K562 (cell line): ENCODE results near the gene SLC26A2. TPM values are rescaled to one million over a fixed set of nuclear protein-coding genes. Genes with fewer than 3 reads are reported as not detected.

Source experiments
- CHD2 ChIP-seq: IDR thresholded peaks from 2 replicates; pipeline ENCODE4 v1.6.1; 2011; ENCODE audit warnings: low read depth, low read length
- CXXC5 ChIP-seq: fragments of 250-450 bp; sonication (Bioruptor Pico); IDR thresholded peaks from 2 replicates; pipeline ENCODE4 v1.8.0; 2022; ENCODE audit warnings: inconsistent platforms, mild to moderate bottlenecking, moderate library complexity
- ESRRA ChIP-seq: fragments of 450-650 bp; IDR thresholded peaks from 2 replicates; pipeline ENCODE4 v1.6.1; 2014; ENCODE audit warnings: low read depth, mild to moderate bottlenecking, moderate library complexity, borderline replicate concordance
- GABPB1 ChIP-seq: sonication (generic); formaldehyde crosslinking; IDR thresholded peaks from 2 replicates; pipeline ENCODE4 v1.8.0; 2022; ENCODE audit warnings: mild to moderate bottlenecking, missing genetic modification reagents
- HMG20A ChIP-seq: fragments of 450-650 bp; formaldehyde crosslinking; conservative IDR thresholded peaks from 2 replicates; pipeline ENCODE4 v1.4.0; 2020; ENCODE audit warnings: mild to moderate bottlenecking, mixed read lengths
- MLLT1 ChIP-seq, 2 experiments: fragments of 450-650 bp; IDR thresholded peaks; 2 replicates each; pipeline ENCODE4 v1.6.1; 2016
- MLX ChIP-seq, 2 experiments: fragments of 450-650 bp in 1 of 2; sonication (generic) in 1 of 2; formaldehyde crosslinking; conservative IDR thresholded peaks; 2 replicates each; pipeline versions ENCODE4 v1.4.0 to v1.8.1; 2020 to 2022; ENCODE audit warnings: mild to moderate bottlenecking in 1 of 2, missing genetic modification reagents in 1 of 2
- NBN ChIP-seq: fragments of 450-650 bp; IDR thresholded peaks from 2 replicates; pipeline ENCODE4 v1.6.1; 2016; ENCODE audit warnings: low read depth, mild to moderate bottlenecking
- PHB2 ChIP-seq: fragments of 450-650 bp; IDR thresholded peaks from 2 replicates; pipeline ENCODE4 v1.6.1; 2017; ENCODE audit warnings: low read depth
- SMARCB1 ChIP-seq: IDR thresholded peaks from 2 replicates; pipeline ENCODE4 v1.6.1; 2011; ENCODE audit warnings: improper control_type of control experiment, low read depth; ENCODE audit not compliant: insufficient read length
- TFAM ChIP-seq: fragments of 250-450 bp; sonication (Bioruptor Pico); conservative IDR thresholded peaks from 2 replicates; pipeline ENCODE4 v1.5.0; 2021; ENCODE audit warnings: mild to moderate bottlenecking, moderate library complexity
- THAP7 ChIP-seq: fragments of 250-450 bp; sonication (Bioruptor Pico); IDR thresholded peaks from 2 replicates; pipeline ENCODE4 v1.5.0; 2021
- ZNF217 ChIP-seq: sonication (generic); formaldehyde crosslinking; IDR thresholded peaks from 2 replicates; pipeline ENCODE4 v1.8.0; 2022; ENCODE audit warnings: mild to moderate bottlenecking, missing genetic modification reagents
- ZNF232 ChIP-seq: sonication (generic); formaldehyde crosslinking; IDR thresholded peaks from 2 replicates; pipeline ENCODE4 v1.8.0; 2022; ENCODE audit warnings: mild to moderate bottlenecking, missing genetic modification reagents
- polyA plus RNA-seq, 8 experiments: library from polyadenylated mRNA; depleted of rRNA in 4 of 8; stranded (reverse) in 5 of 8; unstranded in 3 of 8; fragments of >200 nt; fragmentation: Nextera tagmentation in 2 of 8; fragmentation: Illumina TruSeq in 1 of 8; extraction: Ambion mirVana in 2 of 8; extraction: Trizol in 1 of 8; gene quantifications; 2 replicates each; pipeline versions ENCODE4 v1.2.1 to v1.2.3, GENCODE V29; 2011 to 2014; ENCODE audit warnings: inconsistent platforms in 1 of 8, missing spikeins in 1 of 8
- total RNA-seq, 7 experiments: library from RNA; depleted of rRNA in 6 of 7; stranded (reverse); fragments of >200 nt in 6 of 7; fragmentation: Illumina TruSeq in 2 of 7; extraction: Trizol in 2 of 7; gene quantifications; 2 replicates each; pipeline versions ENCODE4 v1.2.1 to v1.2.3, GENCODE V29; 2011 to 2021; ENCODE audit warnings: low replicate concordance in 1 of 7
- TF ChIP-seq, protein P1 (sequence below): sonication (generic); formaldehyde crosslinking; IDR thresholded peaks from 2 replicates; pipeline ENCODE4 v1.5.0; 2020; ENCODE audit warnings: missing genetic modification reagents
- TF ChIP-seq, protein P2 (sequence below): fragments of 150-350 bp; IDR thresholded peaks from 2 replicates; pipeline ENCODE4 v1.6.1; 2014; ENCODE audit warnings: low read depth, mild to moderate bottlenecking, low read length, borderline replicate concordance
- TF ChIP-seq, protein P3 (sequence below): fragments of 250-450 bp; sonication (Bioruptor Pico); IDR thresholded peaks from 2 replicates; pipeline ENCODE4 v1.4.0; 2020; ENCODE audit warnings: mild to moderate bottlenecking, moderate library complexity

SLC26A2 gene
- total and polyA plus RNA-seq, 9 of the 15 experiments (the other 6 are each of a cell fraction or from before 2014, with no cell fraction given): 1.1 to 6.3 (median 3.6) TPM

GRCh38 chr5:150000256-150000989 lies 39.9 kb downstream of the SLC26A2 start, which contains the start of the genes HMGXB3 and TIGD6 (continued):
- TF ChIP-seq, protein P1, sequence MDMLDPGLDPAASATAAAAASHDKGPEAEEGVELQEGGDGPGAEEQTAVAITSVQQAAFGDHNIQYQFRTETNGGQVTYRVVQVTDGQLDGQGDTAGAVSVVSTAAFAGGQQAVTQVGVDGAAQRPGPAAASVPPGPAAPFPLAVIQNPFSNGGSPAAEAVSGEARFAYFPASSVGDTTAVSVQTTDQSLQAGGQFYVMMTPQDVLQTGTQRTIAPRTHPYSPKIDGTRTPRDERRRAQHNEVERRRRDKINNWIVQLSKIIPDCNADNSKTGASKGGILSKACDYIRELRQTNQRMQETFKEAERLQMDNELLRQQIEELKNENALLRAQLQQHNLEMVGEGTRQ: peak; percentile 97
- TF ChIP-seq, protein P2, sequence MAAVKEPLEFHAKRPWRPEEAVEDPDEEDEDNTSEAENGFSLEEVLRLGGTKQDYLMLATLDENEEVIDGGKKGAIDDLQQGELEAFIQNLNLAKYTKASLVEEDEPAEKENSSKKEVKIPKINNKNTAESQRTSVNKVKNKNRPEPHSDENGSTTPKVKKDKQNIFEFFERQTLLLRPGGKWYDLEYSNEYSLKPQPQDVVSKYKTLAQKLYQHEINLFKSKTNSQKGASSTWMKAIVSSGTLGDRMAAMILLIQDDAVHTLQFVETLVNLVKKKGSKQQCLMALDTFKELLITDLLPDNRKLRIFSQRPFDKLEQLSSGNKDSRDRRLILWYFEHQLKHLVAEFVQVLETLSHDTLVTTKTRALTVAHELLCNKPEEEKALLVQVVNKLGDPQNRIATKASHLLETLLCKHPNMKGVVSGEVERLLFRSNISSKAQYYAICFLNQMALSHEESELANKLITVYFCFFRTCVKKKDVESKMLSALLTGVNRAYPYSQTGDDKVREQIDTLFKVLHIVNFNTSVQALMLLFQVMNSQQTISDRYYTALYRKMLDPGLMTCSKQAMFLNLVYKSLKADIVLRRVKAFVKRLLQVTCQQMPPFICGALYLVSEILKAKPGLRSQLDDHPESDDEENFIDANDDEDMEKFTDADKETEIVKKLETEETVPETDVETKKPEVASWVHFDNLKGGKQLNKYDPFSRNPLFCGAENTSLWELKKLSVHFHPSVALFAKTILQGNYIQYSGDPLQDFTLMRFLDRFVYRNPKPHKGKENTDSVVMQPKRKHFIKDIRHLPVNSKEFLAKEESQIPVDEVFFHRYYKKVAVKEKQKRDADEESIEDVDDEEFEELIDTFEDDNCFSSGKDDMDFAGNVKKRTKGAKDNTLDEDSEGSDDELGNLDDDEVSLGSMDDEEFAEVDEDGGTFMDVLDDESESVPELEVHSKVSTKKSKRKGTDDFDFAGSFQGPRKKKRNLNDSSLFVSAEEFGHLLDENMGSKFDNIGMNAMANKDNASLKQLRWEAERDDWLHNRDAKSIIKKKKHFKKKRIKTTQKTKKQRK: no peak
- TF ChIP-seq, protein P3, sequence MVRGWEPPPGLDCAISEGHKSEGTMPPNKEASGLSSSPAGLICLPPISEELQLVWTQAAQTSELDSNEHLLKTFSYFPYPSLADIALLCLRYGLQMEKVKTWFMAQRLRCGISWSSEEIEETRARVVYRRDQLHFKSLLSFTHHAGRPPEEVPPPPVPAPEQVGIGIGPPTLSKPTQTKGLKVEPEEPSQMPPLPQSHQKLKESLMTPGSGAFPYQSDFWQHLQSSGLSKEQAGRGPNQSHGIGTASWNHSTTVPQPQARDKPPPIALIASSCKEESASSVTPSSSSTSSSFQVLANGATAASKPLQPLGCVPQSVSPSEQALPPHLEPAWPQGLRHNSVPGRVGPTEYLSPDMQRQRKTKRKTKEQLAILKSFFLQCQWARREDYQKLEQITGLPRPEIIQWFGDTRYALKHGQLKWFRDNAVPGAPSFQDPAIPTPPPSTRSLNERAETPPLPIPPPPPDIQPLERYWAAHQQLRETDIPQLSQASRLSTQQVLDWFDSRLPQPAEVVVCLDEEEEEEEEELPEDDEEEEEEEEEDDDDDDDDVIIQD: no peak
- no peak for TF ChIP-seq ZNF217 (CRISPR knock-in tag)
- peak; percentile 63; the same call in 1 of the 2 replicates for TF ChIP-seq CHD2
- TF ChIP-seq CXXC5 (CRISPR knock-in tag): peak; percentile 91
- TF ChIP-seq MLX (CRISPR knock-in tag; conservative IDR thresholded peaks at IDR 0.05): no peak
- no peak for TF ChIP-seq HMG20A (CRISPR knock-in tag)
- TF ChIP-seq ESRRA: peak; percentile 88
- TF ChIP-seq SMARCB1: no peak
- TF ChIP-seq PHB2: no peak
- no peak for TF ChIP-seq TFAM (CRISPR knock-in tag)
- TF ChIP-seq GABPB1 (CRISPR knock-in tag): peak; percentile 100
- no peak for TF ChIP-seq MLLT1 (IDR thresholded peaks at IDR 0.05)
- no peak; the same call in 1 of the 2 replicates for TF ChIP-seq ZNF232
- peak; percentile 9; the same call in 1 of the 2 replicates for TF ChIP-seq NBN
- TF ChIP-seq THAP7: peak; percentile 22; the same call in 1 of the 2 replicates
